Osteoblast (primary cell): ENCODE measurements around the gene PIK3IP1. TPM values are rescaled to one million over a fixed set of nuclear protein-coding genes. Genes with fewer than 3 reads are reported as not detected.

Source experiments
- DNase-seq: peaks from one replicate; pipeline ENCODE4 v3.0.0; 2011; ENCODE audit warnings: low spot score, mixed read lengths; ENCODE audit not compliant: insufficient read length; ENCODE audit errors: missing footprints
- H2AFZ ChIP-seq: 2 replicates; pipeline ENCODE4 v1.6.0; 2011; ENCODE audit warnings: mild to moderate bottlenecking, low read length
- H3K27ac ChIP-seq: 2 replicates; pipeline ENCODE4 v1.5.1; 2011; ENCODE audit warnings: mild to moderate bottlenecking, low read depth, low read length, moderate library complexity
- H3K27me3 ChIP-seq: 2 replicates; pipeline ENCODE4 v1.6.0; 2012; ENCODE audit warnings: mild to moderate bottlenecking, control low read depth, inconsistent platforms, low read length, moderate library complexity; ENCODE audit not compliant: insufficient read depth
- H3K36me3 ChIP-seq: 2 replicates; pipeline ENCODE4 v1.5.1; 2011; ENCODE audit warnings: mild to moderate bottlenecking, low read length, control low read depth, moderate library complexity; ENCODE audit not compliant: insufficient read depth
- H3K4me1 ChIP-seq: 2 replicates; pipeline ENCODE4 v1.5.1; 2011; ENCODE audit warnings: mild to moderate bottlenecking, low read length, control low read depth, moderate library complexity; ENCODE audit not compliant: insufficient read depth
- H3K4me2 ChIP-seq: 2 replicates; pipeline ENCODE4 v1.6.0; 2011; ENCODE audit warnings: mild to moderate bottlenecking, low read length; ENCODE audit not compliant: insufficient read depth
- H3K4me3 ChIP-seq: fragments of 200-600 bp; sonication (generic); 3 replicates; pipeline ENCODE4 v1.5.1; 2012; ENCODE audit warnings: mild to moderate bottlenecking, low read length, inconsistent platforms; ENCODE audit not compliant: insufficient read depth
- H3K79me2 ChIP-seq: 2 replicates; pipeline ENCODE4 v1.6.0; 2012; ENCODE audit warnings: mild to moderate bottlenecking, low read length, control low read depth, inconsistent platforms; ENCODE audit not compliant: insufficient read depth
- H3K9me3 ChIP-seq: 2 replicates; pipeline ENCODE4 v1.5.1; 2011; ENCODE audit warnings: low read depth, low read length, control low read depth
- H4K20me1 ChIP-seq: 2 replicates; pipeline ENCODE4 v1.6.0; 2012; ENCODE audit warnings: mild to moderate bottlenecking, low read length, control low read depth; ENCODE audit not compliant: insufficient read depth
- CTCF ChIP-seq: IDR thresholded peaks from 2 replicates; pipeline ENCODE4 v1.5.1; 2011; ENCODE audit warnings: mild to moderate bottlenecking, low read depth, low read length, moderate library complexity; ENCODE audit errors: extremely low read depth
- total RNA-seq: library from RNA; depleted of rRNA; stranded (reverse); fragments of >200 nt; gene quantifications from 2 replicates; pipeline ENCODE4 v1.2.3, GENCODE V29; 2012

Gene PIK3IP1
- total RNA-seq, 1 donor, result 31.5 TPM

GRCh38 chr22:31253949-31254348, 38.3 kb downstream of the PIK3IP1 start:
- H3K36me3 ChIP-seq, result no peaks in the 10 kb centered on the region
- H3K27ac ChIP-seq, result no peak overlapping the region
- no peaks in the 10 kb centered on the region for H3K9me3 ChIP-seq
- no peak for TF ChIP-seq CTCF
- peaks cover 41% of the 10 kb centered on the region for H4K20me1 ChIP-seq
- no peaks in the 10 kb centered on the region for H3K27me3 ChIP-seq
- no peak overlapping the region for H3K4me3 ChIP-seq
- H2AFZ ChIP-seq, result no peak overlapping the region
- peaks cover 58% of the 10 kb centered on the region for H3K79me2 ChIP-seq
- H3K4me2 ChIP-seq, result no peak overlapping the region
- no peak for DNase-seq
- peaks cover 20% of the 10 kb centered on the region for H3K4me1 ChIP-seq

DNA sequence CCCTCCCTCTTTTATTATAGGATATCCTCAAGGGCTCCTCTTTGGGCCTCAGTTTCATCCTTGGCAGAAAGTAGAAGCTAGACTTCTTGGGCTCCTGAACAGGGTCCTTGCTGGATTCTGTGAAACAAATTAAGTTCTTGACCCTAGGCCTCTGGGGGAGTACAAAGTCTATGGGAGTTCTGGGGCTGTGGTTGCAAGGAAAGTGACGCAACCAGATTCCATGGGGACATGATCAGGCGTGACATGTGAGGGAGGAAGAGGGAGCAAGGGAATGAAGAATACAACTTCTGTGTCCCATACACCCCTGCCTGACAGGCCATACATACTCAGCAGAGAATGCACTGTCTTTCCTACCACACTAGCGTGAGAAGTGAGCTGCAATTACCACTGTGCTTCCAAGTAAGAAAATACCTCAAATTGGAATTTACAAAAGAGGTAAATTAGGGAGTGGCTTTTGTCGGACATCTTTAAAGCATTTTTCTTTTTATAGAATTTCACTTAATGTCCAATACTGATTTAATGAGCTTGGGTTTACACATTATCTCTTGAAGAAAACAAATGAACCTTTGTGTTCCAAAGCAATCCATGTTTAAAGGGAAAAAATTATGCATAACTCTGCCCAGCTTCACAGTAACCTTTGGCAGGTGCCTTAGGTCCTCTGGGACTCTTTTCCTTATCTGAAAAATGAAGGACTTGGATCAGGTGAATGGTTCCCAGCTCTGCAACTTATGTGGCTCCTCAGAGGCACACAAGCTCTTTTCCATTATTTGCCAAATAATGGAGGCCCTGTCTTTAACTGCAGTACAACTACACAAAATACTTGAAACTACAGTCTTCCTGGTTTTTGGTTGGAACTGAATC, 41.3 kb downstream of the PIK3IP1 start:
- Histone ChIP-seq H3K36me3 (no peaks in the 10 kb centered on the region), H3K9me3 (no peaks in the 10 kb centered on the region), H3K4me1 (peaks cover 30% of the 10 kb centered on the region), H4K20me1 (peaks cover 32% of the 10 kb centered on the region), H3K4me3 (no peak overlapping the region), H3K4me2 (peak overlapping the region; percentile 92), H3K79me2 (peaks cover 64% of the 10 kb centered on the region), H3K27me3 (no peaks in the 10 kb centered on the region), H3K27ac (no peak overlapping the region), H2AFZ (no peak overlapping the region)
- no peak for DNase-seq
- no peak for TF ChIP-seq CTCF

DNA sequence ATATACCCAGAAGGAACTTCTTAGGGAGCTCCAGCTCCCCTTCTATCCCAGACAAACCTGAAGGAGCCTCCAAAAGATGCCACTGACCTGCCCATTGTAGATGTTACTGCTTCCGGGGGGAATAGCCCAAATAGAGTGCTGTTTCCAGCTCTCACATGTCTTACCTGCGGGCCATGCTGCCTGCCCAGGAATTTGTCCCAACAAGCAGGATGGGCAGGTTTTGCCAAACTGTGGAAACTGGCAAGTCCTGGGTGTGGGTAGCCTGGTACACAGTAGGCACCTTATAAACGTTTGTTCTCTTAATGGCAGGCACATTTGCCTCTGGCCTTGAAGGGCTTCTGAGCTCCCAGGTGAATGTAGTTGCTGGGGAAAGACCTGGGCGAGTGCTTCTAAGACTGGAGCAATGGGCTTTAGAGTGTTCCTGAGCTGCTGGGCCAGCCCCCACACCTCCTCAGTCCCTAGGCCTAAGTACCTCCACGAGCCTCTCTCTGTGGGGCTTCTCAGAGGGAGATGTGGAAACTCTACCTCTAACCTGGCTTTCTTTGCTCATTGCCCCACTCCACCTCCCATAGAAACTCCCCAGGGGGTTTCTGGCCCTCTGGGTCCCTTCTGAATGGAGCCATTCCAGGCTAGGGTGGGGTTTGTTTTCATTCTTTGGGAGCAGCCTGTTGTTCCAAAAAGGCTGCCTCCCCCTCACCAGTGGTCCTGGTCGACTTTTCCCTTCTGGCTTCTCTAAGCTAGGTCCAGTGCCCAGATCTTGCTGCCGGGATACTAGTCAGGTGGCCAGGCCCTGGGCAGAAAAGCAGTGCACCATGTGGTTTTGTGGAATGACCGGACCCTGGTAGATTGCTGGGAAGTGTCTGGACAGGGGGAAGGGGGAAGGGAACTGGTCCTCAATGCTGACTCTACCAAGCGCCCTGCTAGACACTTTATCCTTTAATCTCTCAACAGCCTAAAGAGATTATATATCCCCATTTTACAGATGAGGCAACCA, 43.0 kb downstream of the PIK3IP1 start:
- Histone ChIP-seq H3K27ac (peak overlapping the region; percentile 54), H3K4me2 (peak overlapping the region; percentile 92)
- DNase-seq, result no peak

More for the DNA sequence above, 43.0 kb downstream of the PIK3IP1 start:
- Histone ChIP-seq H3K4me1 (peaks cover 38% of the 10 kb centered on the region), H3K4me3 (peak overlapping the region; percentile 77), H3K9me3 (no peaks in the 10 kb centered on the region), H3K79me2 (peaks cover 54% of the 10 kb centered on the region), H3K27me3 (no peaks in the 10 kb centered on the region), H3K36me3 (no peaks in the 10 kb centered on the region), H4K20me1 (peaks cover 25% of the 10 kb centered on the region), H2AFZ (no peak overlapping the region)
- TF ChIP-seq CTCF, result no peak
